Liver (tissue), 9 donors: ENCODE data around the gene TIMM22. TPM values are rescaled to one million over a fixed set of nuclear protein-coding genes. Genes with fewer than 3 reads are reported as not detected.

Experiments
- DNase-seq: peaks from one replicate; pipeline ENCODE4 v3.0.0-alpha.2; 2017; ENCODE audit warnings: low spot score
- H3K27ac ChIP-seq, 2 donors: one replicate each; pipeline ENCODE4 v1.7.0; 2013; ENCODE audit warnings: inconsistent platforms in 2 of 2, low read length in 2 of 2, control low read depth in 1 of 2, low read depth in 1 of 2, mild to moderate bottlenecking in 1 of 2
- H3K27me3 ChIP-seq, 4 donors: one replicate each; pipeline versions ENCODE4 v1.6.1 to v1.7.0; 2013; ENCODE audit warnings: low read length in 3 of 4, inconsistent platforms in 1 of 4, mild to moderate bottlenecking in 1 of 4, moderate library complexity in 1 of 4; ENCODE audit not compliant: control insufficient read depth in 4 of 4, insufficient read depth in 4 of 4
- H3K36me3 ChIP-seq, 4 donors: one replicate each; pipeline versions ENCODE4 v1.6.1 to v1.7.0; 2013; ENCODE audit warnings: low read length in 3 of 4, mild to moderate bottlenecking in 3 of 4, low read depth in 1 of 4, moderate library complexity in 1 of 4; ENCODE audit not compliant: control insufficient read depth in 4 of 4, insufficient read depth in 3 of 4
- H3K4me1 ChIP-seq, 4 donors: one replicate each; pipeline versions ENCODE4 v1.6.1 to v1.7.0; 2013; ENCODE audit warnings: low read length in 3 of 4, mild to moderate bottlenecking in 3 of 4, moderate library complexity in 1 of 4; ENCODE audit not compliant: control insufficient read depth in 4 of 4, insufficient read depth in 4 of 4
- H3K4me3 ChIP-seq, 3 donors: one replicate each; pipeline versions ENCODE4 v1.6.1 to v1.7.0; 2013; ENCODE audit warnings: low read length in 3 of 3, control low read depth in 1 of 3, low read depth in 1 of 3, mild to moderate bottlenecking in 1 of 3
- H3K9ac ChIP-seq, 2 donors: one replicate each; pipeline ENCODE4 v1.7.0; 2013; ENCODE audit warnings: low read length in 2 of 2, mild to moderate bottlenecking in 2 of 2, moderate library complexity in 2 of 2, control low read depth in 1 of 2, low read depth in 1 of 2
- H3K9me3 ChIP-seq, 4 donors: one replicate each; pipeline versions ENCODE4 v1.6.1 to v1.7.0; 2013; ENCODE audit warnings: low read length in 3 of 4; ENCODE audit not compliant: control insufficient read depth in 4 of 4
- EGR1 ChIP-seq, 2 donors: IDR thresholded peaks; 2 replicates each; pipeline ENCODE4 v1.6.1; 2016 to 2018; ENCODE audit warnings: antibody characterized with exemption in 2 of 2, low read depth in 2 of 2
- FOXA1 ChIP-seq: IDR thresholded peaks from 2 replicates; pipeline ENCODE4 v1.6.1; 2016; ENCODE audit warnings: antibody characterized with exemption
- FOXA2 ChIP-seq: IDR thresholded peaks from 2 replicates; pipeline ENCODE4 v1.6.1; 2016; ENCODE audit warnings: antibody characterized with exemption
- GABPA ChIP-seq, 2 donors: IDR thresholded peaks in 1 of 2; conservative IDR thresholded peaks in 1 of 2; 2 replicates each; pipeline ENCODE4 v1.6.1; 2016; ENCODE audit warnings: antibody characterized with exemption in 2 of 2, mild to moderate bottlenecking in 1 of 2, moderate library complexity in 1 of 2
- HNF4A ChIP-seq, 2 donors: conservative IDR thresholded peaks; 2 replicates each; pipeline ENCODE4 v1.6.1; 2016; ENCODE audit warnings: antibody characterized with exemption in 2 of 2, mild to moderate bottlenecking in 2 of 2
- JUND ChIP-seq, 2 donors: IDR thresholded peaks; 2 replicates each; pipeline ENCODE4 v1.6.1; 2016; ENCODE audit warnings: antibody characterized with exemption in 2 of 2
- NR2F2 ChIP-seq: IDR thresholded peaks from 2 replicates; pipeline ENCODE4 v1.6.1; 2016; ENCODE audit warnings: antibody characterized with exemption
- RAD21 ChIP-seq, 2 donors: IDR thresholded peaks; 2 replicates each; pipeline ENCODE4 v1.6.1; 2016; ENCODE audit warnings: antibody characterized with exemption in 2 of 2, mild to moderate bottlenecking in 2 of 2
- RXRA ChIP-seq, 2 donors: IDR thresholded peaks; 2 replicates each; pipeline ENCODE4 v1.6.1; 2017 to 2018; ENCODE audit warnings: antibody characterized with exemption in 2 of 2, mild to moderate bottlenecking in 1 of 2
- SP1 ChIP-seq: IDR thresholded peaks from 2 replicates; pipeline ENCODE4 v1.6.1; 2018; ENCODE audit warnings: antibody characterized with exemption, mild to moderate bottlenecking
- TAF1 ChIP-seq: conservative IDR thresholded peaks from 2 replicates; pipeline ENCODE4 v1.6.1; 2016; ENCODE audit warnings: antibody characterized with exemption, mild to moderate bottlenecking
- YY1 ChIP-seq: IDR thresholded peaks from 2 replicates; pipeline ENCODE4 v1.6.1; 2016; ENCODE audit warnings: antibody characterized with exemption, mild to moderate bottlenecking
- WGBS: extraction: QIAGEN DNeasy Blood & Tissue Kit; methylation state at CpG from one replicate; pipeline ENCODE4 v1.1.7; 2013; 5-methylcytosine and 5-hydroxymethylcytosine counted together
- polyA plus RNA-seq, 2 donors: library from polyadenylated mRNA; stranded (reverse) in 1 of 2; unstranded in 1 of 2; fragments of 200-250 nt in 1 of 2; fragments of >200 nt in 1 of 2; fragmentation: Nextera tagmentation in 1 of 2; extraction: Ambion mirVana in 1 of 2; gene quantifications; one replicate each; pipeline versions ENCODE4 v1.2.1 to v1.2.3, GENCODE V29; 2013 to 2015
- total RNA-seq, 2 donors: library from RNA; depleted of rRNA; stranded (reverse); fragments of >200 nt; gene quantifications; one replicate each; pipeline ENCODE4 v1.2.3, GENCODE V29; 2014
- TF ChIP-seq, protein P1 (sequence below): IDR thresholded peaks from 2 replicates; pipeline ENCODE4 v1.6.1; 2016; ENCODE audit warnings: antibody characterized with exemption
- TF ChIP-seq, protein P2 (sequence below): IDR thresholded peaks from 2 replicates; pipeline ENCODE4 v1.6.1; 2016; ENCODE audit warnings: antibody characterized with exemption
- TF ChIP-seq, protein P3 (sequence below): fragments of 150-350 bp; IDR thresholded peaks from 2 replicates; pipeline ENCODE4 v1.5.1; 2017; ENCODE audit warnings: improper control_type of control experiment, low read depth, low read length; ENCODE audit not compliant: missing input control
- TF ChIP-seq, protein P4 (sequence below): IDR thresholded peaks from 2 replicates; pipeline ENCODE4 v1.6.1; 2016; ENCODE audit warnings: antibody characterized with exemption
- donor health status: healthy.
- donor health status: healthy.
- donor health status: healthy.
- donor health status: healthy.
- donor health status: healthy.

The TIMM22 gene
- total and polyA plus RNA-seq, 4 donors, result 4.4 to 5.0 (median 4.6) TPM

DNA sequence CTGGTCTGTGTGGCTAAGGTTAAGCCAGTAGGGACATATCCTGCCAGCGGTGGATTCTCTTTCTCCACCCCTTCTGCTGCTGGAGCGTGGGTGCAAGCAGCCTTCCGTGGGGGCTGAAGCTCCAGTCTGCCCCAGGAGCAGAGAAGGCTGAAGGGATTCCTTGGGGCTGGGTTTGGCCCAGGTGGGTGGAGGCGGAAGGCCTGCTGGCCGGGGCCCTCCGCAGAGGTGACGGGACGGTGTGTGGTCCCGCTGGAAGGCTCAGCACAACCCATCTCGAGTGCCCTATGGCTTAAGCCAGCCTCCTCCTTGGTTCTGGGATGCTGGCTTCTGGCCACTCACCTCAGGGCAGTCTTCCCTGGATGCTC, 13.1 kb downstream of the TIMM22 start:
- no peak overlapping the region for H3K9ac ChIP-seq
- H3K27ac ChIP-seq, result no peak overlapping the region
- peaks cover 0 to 9% (median 2%) of the 10 kb centered on the region in 4 donors for H3K4me1 ChIP-seq
- H3K36me3 ChIP-seq, result peaks cover 0 to 7% (median 4%) of the 10 kb centered on the region in 4 donors
- no peaks in the 10 kb centered on the region for H3K9me3 ChIP-seq
- H3K27me3 ChIP-seq, result no peaks in the 10 kb centered on the region
- WGBS, result 90% methylated on average over 10 of the region's 10 CpGs
- no peak for DNase-seq
- H3K4me3 ChIP-seq, result no peak overlapping the region
- TF ChIP-seq FOXA1 (no peak), RAD21 (IDR thresholded peaks at IDR 0.05) (no peak), NR2F2 (no peak), JUND (IDR thresholded peaks at IDR 0.05) (no peak), HNF4A (conservative IDR thresholded peaks at IDR 0.05) (no peak), GABPA (IDR thresholded peaks at IDR 0.05 in 1 of 2, conservative IDR thresholded peaks at IDR 0.05 in 1 of 2) (no peak), RXRA (IDR thresholded peaks at IDR 0.05) (no peak), YY1 (no peak), TAF1 (no peak), EGR1 (IDR thresholded peaks at IDR 0.05; ENCODE audit: low read depth in 2 of 2) (no peak), FOXA2 (no peak)
- TF ChIP-seq, protein P1, sequence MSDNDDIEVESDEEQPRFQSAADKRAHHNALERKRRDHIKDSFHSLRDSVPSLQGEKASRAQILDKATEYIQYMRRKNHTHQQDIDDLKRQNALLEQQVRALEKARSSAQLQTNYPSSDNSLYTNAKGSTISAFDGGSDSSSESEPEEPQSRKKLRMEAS, result no peak
- TF ChIP-seq, protein P2, sequence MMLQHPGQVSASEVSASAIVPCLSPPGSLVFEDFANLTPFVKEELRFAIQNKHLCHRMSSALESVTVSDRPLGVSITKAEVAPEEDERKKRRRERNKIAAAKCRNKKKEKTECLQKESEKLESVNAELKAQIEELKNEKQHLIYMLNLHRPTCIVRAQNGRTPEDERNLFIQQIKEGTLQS, result no peak
- TF ChIP-seq, protein P3, sequence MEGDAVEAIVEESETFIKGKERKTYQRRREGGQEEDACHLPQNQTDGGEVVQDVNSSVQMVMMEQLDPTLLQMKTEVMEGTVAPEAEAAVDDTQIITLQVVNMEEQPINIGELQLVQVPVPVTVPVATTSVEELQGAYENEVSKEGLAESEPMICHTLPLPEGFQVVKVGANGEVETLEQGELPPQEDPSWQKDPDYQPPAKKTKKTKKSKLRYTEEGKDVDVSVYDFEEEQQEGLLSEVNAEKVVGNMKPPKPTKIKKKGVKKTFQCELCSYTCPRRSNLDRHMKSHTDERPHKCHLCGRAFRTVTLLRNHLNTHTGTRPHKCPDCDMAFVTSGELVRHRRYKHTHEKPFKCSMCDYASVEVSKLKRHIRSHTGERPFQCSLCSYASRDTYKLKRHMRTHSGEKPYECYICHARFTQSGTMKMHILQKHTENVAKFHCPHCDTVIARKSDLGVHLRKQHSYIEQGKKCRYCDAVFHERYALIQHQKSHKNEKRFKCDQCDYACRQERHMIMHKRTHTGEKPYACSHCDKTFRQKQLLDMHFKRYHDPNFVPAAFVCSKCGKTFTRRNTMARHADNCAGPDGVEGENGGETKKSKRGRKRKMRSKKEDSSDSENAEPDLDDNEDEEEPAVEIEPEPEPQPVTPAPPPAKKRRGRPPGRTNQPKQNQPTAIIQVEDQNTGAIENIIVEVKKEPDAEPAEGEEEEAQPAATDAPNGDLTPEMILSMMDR, result no peak
- TF ChIP-seq, protein P4, sequence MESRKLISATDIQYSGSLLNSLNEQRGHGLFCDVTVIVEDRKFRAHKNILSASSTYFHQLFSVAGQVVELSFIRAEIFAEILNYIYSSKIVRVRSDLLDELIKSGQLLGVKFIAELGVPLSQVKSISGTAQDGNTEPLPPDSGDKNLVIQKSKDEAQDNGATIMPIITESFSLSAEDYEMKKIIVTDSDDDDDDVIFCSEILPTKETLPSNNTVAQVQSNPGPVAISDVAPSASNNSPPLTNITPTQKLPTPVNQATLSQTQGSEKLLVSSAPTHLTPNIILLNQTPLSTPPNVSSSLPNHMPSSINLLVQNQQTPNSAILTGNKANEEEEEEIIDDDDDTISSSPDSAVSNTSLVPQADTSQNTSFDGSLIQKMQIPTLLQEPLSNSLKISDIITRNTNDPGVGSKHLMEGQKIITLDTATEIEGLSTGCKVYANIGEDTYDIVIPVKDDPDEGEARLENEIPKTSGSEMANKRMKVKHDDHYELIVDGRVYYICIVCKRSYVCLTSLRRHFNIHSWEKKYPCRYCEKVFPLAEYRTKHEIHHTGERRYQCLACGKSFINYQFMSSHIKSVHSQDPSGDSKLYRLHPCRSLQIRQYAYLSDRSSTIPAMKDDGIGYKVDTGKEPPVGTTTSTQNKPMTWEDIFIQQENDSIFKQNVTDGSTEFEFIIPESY, result no peak

DNA sequence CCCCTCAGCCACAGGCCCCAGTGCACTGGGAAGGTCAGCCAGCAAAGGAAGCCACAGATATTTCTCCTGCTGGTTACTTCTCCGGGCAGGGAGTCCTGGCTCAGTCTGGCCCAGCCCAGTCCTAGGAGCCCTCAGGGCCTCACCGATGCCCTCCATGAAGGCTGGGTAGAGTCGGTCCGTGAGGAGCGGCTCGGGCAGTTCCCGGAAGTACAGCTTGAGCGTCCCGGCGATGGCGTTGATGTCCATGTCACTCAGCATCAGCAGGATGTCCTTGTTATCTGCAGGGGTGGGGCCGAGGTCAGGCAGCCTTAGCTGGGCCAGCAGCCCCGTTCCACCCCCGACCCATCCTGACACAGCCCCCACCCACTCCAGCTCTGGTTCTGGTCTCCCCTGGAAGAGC, 13.7 kb downstream of the TIMM22 start:
- H3K27ac ChIP-seq, result no peak overlapping the region
- no peak overlapping the region for H3K9ac ChIP-seq
- DNase-seq, result no peak
- H3K27me3 ChIP-seq, result no peaks in the 10 kb centered on the region
- H3K4me3 ChIP-seq, result no peak overlapping the region
- H3K9me3 ChIP-seq, result no peaks in the 10 kb centered on the region
- TF ChIP-seq, protein P2, result no peak
- TF ChIP-seq SP1 (no peak), JUND (IDR thresholded peaks at IDR 0.05) (no peak), TAF1 (no peak), RXRA (IDR thresholded peaks at IDR 0.05) (no peak), HNF4A (conservative IDR thresholded peaks at IDR 0.05) (no peak), FOXA1 (no peak), GABPA (IDR thresholded peaks at IDR 0.05 in 1 of 2, conservative IDR thresholded peaks at IDR 0.05 in 1 of 2) (no peak), NR2F2 (no peak)
- TF ChIP-seq, protein P3, result no peak
- TF ChIP-seq, protein P1, result no peak
- TF ChIP-seq, protein P4, result no peak
- H3K4me1 ChIP-seq, result peaks cover 0 to 4% (median under 1%) of the 10 kb centered on the region in 4 donors
- peaks cover 0 to 7% (median 4%) of the 10 kb centered on the region in 4 donors for H3K36me3 ChIP-seq
- WGBS, result 76% methylated on average over 14 of the region's 14 CpGs
